Myocyte (in vitro differentiated cells): ENCODE results near the gene GNAT2. TPM values are rescaled to one million over a fixed set of nuclear protein-coding genes. Genes with fewer than 3 reads are reported as not detected.

Experiments
- DNase-seq: peaks from one replicate; pipeline ENCODE4 v3.0.0-alpha.2; 2012; ENCODE audit warnings: low read depth
- total RNA-seq: library from RNA; depleted of rRNA; stranded (reverse); fragments of >200 nt; gene quantifications from 2 replicates; pipeline ENCODE4 v1.2.3, GENCODE V29; 2014

The GNAT2 gene
- total RNA-seq, 1 donor from 2014 or later: 0.13 TPM

DNA sequence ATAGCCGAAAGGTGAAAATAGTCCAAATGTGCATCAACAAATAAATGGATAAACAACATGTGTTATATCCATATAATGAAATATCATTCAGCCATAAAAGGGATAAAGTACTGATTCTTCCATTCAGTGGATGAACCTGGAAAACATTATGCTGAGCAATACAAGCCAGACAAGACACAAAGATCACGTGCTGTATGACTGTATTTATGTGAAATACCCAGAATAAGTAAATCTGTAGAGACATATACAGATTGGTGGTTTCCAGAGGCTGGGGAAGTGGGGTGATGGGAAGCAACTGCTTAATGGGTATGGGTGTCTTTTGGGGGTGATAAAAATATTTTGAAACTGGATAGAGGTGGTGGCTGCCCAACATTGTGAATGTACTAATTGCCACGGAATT is 23.2 kb upstream of the GNAT2 start:
- no peak for DNase-seq

DNA sequence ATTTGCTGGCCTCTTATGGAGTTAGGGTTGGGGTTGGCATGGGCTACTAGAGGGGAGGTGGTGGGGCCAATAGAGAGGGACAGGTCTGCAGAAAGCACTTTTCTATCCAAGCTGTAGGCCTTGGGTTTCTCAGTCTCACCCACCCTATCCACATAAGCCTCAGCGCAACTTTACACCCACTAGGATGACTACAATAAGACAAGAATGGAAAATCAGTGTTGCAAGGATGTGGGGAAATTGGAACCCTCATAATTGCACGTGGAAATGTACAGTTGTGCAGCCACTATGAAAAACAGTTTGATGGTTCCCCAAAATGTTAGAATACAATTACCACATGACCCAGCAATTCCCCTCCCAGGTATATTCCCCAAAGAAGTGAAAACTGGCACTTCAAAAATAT is 22.4 kb upstream of the GNAT2 start:
- DNase-seq: no peak

GRCh38 chr1:109641078-109641740 is 21.8 kb upstream of the GNAT2 start:
- DNase-seq: no peak

GRCh38 chr1:109640285-109640865 is 21.0 kb upstream of the GNAT2 start:
- peak; percentile 78 for DNase-seq

DNA sequence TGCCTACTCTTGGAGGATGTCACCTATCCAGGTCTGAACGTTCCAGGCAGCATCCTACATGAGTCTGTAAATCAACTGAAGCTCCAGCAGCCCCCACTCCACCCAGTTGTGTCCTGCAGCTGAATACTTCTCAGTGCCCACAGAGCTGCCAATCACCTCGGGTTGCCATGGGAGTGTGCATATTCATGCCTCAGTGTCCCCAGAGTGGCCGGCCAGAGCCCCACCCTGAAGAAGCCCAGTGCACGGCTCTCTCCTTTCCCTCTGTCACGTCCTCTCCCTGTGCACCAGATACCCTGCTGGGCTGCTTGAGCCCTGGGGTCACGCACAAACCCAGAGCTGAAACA is 20.4 kb upstream of the GNAT2 start:
- DNase-seq: no peak

DNA sequence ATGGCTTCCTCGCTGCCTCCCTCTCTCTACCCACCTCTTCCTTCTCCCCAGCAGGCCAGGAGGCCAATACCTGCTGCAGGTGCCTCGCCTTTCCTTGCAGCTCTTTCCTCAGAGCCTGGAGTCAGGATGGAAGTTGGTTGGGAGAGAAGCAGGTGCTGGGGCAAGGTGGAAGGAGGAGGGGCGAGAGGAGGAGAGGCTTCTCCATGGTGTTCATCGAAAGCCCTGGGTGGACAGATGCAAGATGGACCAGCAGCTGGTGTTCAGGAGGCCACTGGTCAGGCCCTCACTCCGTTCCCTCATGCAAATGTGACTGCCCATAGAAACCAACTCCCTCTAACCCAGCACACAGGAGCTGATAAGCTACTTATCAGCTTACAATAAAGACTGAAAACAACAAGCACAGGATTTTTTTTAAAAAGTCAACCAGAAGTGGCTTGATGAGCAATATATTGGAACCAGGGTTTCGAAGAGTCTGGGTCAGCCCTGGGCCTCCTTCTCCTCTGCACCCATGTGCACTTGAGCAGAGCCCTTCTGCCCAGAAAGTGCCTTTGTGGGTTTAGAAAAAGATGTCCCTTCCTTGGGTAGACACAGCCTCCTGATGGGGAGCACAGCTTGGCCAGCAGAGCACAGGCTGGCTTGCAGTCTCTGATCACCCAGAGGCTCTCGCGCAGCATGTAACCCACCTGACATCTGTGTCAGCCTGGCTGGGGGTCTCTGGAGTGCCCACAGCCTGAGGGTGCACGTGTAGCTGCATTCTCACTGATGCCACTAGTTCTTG is 19.8 kb upstream of the GNAT2 start:
- DNase-seq: no peak

DNA sequence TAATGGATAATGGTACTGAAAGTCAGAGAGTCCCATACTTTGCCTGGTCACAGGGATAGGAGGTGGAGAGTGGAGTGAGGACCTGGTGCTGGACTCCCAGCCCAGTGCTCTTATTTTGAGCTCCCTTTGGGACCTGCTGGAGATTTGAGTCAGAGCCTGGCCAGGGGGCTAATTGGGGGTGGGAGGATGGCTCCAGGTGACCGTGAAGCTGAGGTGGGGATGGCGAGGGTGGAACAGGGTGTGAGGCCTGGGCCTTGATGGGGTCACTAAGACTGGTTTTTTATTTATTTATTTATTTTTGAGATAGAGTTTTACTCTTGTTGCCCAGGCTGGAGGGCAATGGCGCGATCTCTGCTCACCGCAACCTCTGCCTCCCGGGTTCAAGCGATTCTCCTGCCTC is 18.0 kb upstream of the GNAT2 start:
- DNase-seq: no peak

DNA sequence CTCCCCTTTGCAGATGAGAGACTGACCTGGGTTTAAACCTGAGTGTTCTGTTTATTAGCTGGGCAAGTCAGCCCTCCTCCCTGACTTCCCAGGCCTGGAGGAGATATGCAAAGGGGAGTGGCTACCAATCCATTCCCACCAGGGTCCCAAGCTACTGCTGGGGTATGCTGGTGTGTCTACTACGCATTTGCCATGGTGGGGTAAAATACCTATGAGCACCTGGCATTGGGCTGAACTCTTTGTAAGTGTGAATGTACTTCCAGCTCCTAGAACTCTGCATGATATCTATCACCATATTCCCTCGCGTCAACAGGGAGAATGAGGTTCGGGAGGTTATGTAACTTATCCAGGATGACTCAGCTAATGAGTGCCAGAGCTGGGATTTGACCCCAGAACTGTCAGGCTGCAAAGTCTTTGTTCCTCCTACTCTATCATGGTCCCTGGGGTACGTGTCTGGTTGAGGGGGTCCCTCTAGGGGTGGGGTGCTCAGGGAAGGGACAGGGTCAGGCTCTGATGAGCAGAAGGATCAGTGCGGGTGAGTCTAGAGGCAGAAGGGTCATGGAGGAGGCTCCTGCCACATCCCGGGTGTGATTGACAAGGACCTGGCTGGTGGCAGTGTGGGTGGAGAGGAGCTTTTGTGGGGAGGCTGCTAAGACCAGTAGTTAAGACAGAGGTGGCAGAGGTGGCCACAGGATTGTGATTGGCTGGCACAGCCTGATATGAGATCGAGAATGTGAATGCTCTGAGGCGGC is 17.0 kb upstream of the GNAT2 start:
- no peak for DNase-seq

- DNase-seq: no peak
Observed at GRCh38 chr1:109635862-109636200, 16.4 kb upstream of the GNAT2 start.

DNA sequence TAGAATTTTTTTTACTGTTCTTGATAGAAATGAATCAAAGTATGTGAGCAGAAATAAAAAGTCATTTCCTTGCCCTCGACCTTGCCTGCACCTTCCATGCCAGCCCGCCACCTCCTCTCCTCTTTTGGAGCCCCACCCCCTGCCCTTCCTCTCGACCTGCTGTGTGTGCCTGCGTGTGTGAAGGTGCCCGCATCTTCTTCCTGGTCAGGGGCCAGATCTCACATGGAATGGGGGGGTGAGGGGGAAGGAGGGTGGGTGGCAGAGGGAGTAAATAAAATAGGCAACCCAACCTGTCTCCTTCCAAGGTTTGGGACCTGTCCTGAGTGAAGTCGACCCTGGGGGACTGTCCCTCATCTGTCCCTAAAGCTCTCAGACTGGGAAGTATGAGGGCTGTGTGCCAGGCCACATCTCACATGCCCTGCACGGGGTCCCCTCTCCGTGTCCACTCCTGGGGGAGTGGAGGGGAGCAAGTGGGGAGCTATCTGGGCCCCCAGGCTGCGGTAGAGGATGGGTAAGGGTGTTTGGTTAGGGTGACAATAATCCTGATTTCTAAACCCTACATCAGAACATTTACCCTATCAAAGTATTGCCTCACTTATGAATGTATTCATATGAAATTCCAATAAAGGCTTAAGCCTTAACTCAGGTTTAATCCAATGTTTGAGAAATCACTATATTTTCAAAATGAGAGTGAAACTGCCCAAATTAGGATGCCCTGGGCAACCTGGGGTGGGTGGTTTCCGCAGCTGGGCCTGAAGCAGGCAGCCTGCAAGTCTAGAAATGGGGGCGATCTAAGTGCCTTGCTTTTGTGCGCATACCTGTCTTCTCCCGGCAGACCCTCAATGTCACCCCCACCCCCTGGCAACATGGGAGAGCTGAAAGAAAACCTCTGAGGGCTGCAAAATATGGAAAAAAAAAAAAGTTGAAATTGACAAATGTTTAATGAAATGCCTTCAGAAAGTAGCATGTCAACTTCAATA is 15.6 kb upstream of the GNAT2 start:
- DNase-seq: no peak

GRCh38 chr1:109634292-109634691 is 14.9 kb upstream of the GNAT2 start:
- no peak for DNase-seq

DNA sequence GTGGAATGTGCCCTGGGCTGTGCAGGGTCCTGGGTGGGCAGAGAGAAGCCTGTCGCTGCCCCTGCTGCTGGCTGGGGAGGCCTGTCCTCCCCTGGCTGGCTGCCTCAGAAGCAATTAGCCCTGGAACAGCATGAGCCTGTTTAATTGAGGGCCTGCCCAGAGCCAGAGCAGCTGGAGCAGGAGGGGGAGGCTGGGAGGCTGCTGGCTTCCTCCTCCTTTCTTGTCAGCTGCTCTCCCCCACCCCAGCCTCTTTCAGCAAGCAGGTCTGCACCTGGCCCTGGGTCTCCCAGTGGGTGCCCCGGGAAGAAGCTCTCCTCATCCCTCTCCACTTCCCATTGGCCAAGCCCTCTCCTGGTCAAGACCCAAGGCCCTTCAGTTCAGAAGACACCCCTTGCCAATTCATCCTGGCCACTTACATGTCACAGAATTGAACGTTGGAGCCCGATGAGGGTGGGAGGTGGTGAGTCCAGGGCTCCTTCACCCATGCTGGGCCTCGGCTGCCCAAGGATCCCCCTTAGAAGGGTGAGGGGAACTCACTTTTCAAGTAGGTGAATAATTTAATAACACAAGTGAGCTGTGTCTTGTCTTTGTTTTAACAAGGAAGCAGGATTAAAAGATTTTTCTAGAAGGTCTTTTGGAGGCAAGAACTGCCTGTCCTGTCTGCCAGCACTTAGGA is 13.4 kb upstream of the GNAT2 start:
- peak; percentile 65 for DNase-seq

DNA sequence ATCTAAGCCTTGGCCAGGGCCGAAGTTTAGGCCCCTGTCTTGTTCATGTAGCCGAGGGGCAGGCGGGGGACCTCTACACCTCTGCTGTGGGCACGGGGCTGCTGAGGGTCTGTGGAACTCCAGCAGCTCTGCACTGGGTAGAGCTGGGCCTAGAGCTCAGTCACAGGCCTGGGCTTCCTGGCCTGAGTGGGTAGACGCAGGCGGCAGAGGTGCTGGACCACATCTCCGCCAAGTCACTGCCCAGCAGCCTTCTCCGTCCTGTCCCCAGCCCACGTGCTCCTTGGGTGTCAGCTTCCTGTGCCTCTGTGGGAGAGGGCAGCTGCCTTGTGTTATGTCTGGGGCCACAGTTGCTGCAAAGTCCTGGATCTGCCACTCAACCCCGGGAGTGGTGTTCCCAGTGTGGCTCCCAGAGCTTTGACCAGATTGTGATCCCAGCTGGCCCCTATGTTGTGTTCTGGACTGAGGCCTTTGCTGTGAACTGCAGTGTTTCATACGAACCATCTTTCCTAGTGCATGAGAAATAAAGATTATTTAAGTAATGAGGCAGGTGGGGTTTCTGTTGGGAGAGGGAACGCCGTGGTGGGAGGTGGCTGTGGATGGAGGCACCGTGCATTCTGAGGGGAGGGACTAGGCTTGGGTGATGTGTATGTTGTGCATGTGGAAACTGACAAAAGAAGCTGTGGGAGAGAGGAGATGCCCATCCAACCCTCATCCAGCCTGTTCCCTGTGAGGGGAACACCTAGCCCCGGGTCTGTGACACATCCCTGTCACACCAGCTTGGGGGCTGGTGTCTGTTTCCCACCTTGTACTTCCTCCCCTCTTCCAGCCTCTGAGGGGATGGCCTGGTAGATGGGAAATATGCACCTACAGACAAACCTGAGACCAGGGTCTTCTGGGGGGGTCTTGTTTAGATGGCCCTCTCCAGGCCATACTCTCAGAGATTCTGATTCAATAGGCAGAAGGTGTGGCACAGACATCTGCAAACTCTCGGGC is 12.4 kb upstream of the GNAT2 start:
- peak; percentile 93 for DNase-seq

DNA sequence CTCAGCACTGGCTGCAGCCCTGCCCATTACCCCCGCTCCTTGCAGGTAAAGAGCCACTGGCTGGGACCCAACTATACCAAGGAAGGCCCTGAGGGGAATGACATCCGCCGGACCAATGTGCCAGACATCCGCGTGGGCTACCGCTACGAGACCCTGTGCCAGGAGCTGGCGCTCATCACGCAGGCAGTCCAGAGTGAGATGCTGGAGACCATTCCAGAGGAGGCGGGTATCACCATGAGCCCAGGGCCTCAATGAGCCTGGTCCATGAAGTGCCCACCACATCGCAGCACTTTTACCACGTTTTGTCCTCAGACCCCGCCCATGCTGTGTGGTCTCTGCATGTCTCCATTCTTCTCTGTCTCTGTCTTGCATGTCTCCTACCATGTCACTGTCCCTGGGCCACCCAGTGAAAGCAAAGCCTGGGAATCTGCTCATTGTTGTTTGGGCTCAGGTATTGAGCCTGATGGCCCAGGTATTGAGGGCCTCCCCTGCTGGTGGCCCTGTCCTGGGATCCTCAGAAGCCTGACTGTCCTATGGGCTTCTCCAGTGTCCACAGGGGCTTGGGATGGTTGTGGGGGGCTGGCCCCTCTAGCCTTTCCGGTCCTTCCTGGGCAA is 11.6 kb upstream of the GNAT2 start:
- DNase-seq: no peak

DNA sequence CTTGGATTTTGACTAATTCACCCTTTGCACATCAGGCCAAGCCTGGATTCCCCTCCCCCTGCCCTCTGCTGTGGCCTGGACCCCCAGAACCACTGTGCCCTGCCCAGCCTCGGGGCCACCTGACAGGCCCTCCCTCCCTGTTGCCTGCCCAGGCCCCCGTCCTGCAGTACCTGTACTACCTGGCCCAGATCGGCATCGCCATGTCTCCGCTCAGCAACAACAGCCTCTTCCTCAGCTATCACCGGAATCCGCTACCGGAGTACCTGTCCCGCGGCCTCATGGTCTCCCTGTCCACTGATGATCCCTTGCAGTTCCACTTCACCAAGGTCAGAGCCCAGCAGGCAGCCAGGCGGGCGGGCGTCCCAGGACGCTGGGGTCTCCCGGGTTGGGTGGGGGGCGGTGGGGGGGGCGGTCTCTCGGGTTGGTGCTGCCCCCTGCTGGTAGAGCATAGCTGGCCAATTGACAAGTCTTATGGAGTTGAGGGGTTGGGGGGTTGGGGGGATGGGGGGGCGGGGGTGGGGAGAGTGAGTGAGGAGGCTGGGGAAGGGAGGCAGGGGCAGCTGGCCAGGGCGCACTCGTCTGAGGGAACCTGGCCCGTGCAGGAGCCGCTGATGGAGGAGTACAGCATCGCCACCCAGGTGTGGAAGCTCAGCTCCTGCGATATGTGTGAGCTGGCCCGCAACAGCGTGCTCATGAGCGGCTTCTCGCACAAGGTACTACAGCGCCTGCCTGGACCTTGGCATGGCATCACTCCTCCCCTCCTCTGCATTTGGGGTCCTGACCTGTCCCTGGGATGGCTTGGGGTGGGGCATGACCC is 10.9 kb upstream of the GNAT2 start:
- no peak for DNase-seq

GRCh38 chr1:109629372-109630030 is 10.1 kb upstream of the GNAT2 start:
- no peak for DNase-seq
